HCT116 (cell line): Measurements from ENCODE around the gene PRKD3. TPM values are rescaled to one million over a fixed set of nuclear protein-coding genes. Genes with fewer than 3 reads are reported as not detected.

Experiments used
- ATAC-seq: fragments of 200-7000 bp; cut with Tn5 transposase; 2 replicates; pipeline ENCODE4 v1.9.1; 2020; ENCODE audit warnings: mild to moderate bottlenecking, moderate library complexity
- BruUV-seq: library from RNA; stranded (reverse); fragments of 400-500 nt; replicated peaks from 2 replicates; lab custom pipeline; 2021; lab: Mats Ljungman, UMichigan
- CTCF ChIA-PET: fragments of 300-600 bp; sonication (Branson Sonifier 250); formaldehyde crosslinking; loops from one replicate; lab custom pipeline; 2021; ENCODE audit warnings: antibody characterized with exemption; lab: Charles Lee
- POLR2A ChIA-PET: fragments of 300-600, 350-600 bp; sonication (Branson Sonifier 250); formaldehyde crosslinking; loops from one replicate; lab custom pipeline; 2021; ENCODE audit warnings: antibody characterized with exemption; lab: Charles Lee
- RAD21 ChIA-PET, 2 experiments: fragments of 300-600 bp; sonication (Branson Sonifier 250); formaldehyde crosslinking; loops; one replicate each; lab custom pipeline; 2023; ENCODE audit warnings: low total read pairs in 2 of 2; ENCODE audit not compliant: uncharacterized antibody in 2 of 2, unreplicated experiment in 2 of 2, low non-redundant PET in 1 of 2; lab: Charles Lee
- DNase-seq: peaks from one replicate; pipeline ENCODE4 v3.0.0-alpha.2; 2010; ENCODE audit warnings: low read depth, low spot score
- H2AFZ ChIP-seq: fragments of 200-600 bp; shearing (Covaris generic), sonication (generic); 2 replicates; pipeline ENCODE4 v1.6.1; 2017; ENCODE audit warnings: low read depth, mixed run types, mixed read lengths, antibody characterized with exemption, low read length; ENCODE audit not compliant: poor library complexity, severe bottlenecking
- H3K27ac ChIP-seq: 2 replicates; pipeline ENCODE4 v1.5.1; 2012; ENCODE audit warnings: low read depth, low read length
- H3K27me3 ChIP-seq: fragments of 200-600 bp; sonication (generic); 2 replicates; pipeline ENCODE4 v1.6.1; 2016; ENCODE audit warnings: mixed run types, low read length, mixed read lengths; ENCODE audit not compliant: insufficient read depth
- H3K36me3 ChIP-seq, 2 experiments: fragments of 200-500 bp in 1 of 2; fragments of 200-600 bp in 1 of 2; sonication (Bioruptor generic) in 1 of 2; sonication (generic) in 1 of 2; 2 replicates each; pipeline versions ENCODE4 v1.5.1 to v1.6.1; 2014 to 2016; ENCODE audit warnings: low read length in 2 of 2, inconsistent platforms in 1 of 2, mixed read lengths in 1 of 2, mixed run types in 1 of 2; ENCODE audit not compliant: insufficient read depth in 2 of 2, control insufficient read depth in 1 of 2
- H3K4me1 ChIP-seq, 2 experiments: fragments of 200-600 bp in 1 of 2; sonication (generic) in 1 of 2; 2 replicates each; pipeline versions ENCODE4 v1.5.1 to v1.6.1; 2012 to 2017; ENCODE audit warnings: low read length in 2 of 2, inconsistent platforms in 1 of 2, mild to moderate bottlenecking in 1 of 2, mixed read lengths in 1 of 2, mixed run types in 1 of 2, moderate library complexity in 1 of 2; ENCODE audit not compliant: insufficient read depth in 2 of 2, control insufficient read depth in 1 of 2
- H3K4me2 ChIP-seq: fragments of 200-600 bp; sonication (generic); 2 replicates; pipeline ENCODE4 v1.6.1; 2017; ENCODE audit warnings: mixed run types, low read length, mixed read lengths
- H3K4me3 ChIP-seq, 2 experiments: fragments of 200-600 bp in 1 of 2; sonication (generic) in 1 of 2; replicated peaks in 1 of 2; 2 replicates each; pipeline ENCODE4 v1.5.1; 2011 to 2016; ENCODE audit warnings: low read length in 2 of 2, control low read depth in 1 of 2, low read depth in 1 of 2, mild to moderate bottlenecking in 1 of 2, mixed read lengths in 1 of 2, mixed run types in 1 of 2
- H3K79me2 ChIP-seq: fragments of 200-600 bp; sonication (generic); 2 replicates; pipeline ENCODE4 v1.6.1; 2017; ENCODE audit warnings: mild to moderate bottlenecking, mixed run types, low read length, moderate library complexity, mixed read lengths; ENCODE audit not compliant: insufficient read depth
- H3K9ac ChIP-seq: fragments of 200-600 bp; sonication (generic); 2 replicates; pipeline ENCODE4 v1.6.1; 2016; ENCODE audit warnings: low read length, mixed read lengths
- H3K9me2 ChIP-seq: fragments of 200-600 bp; sonication (generic), shearing (Covaris generic); 2 replicates; pipeline ENCODE4 v1.6.1; 2017; ENCODE audit warnings: mixed run types, mild to moderate bottlenecking, moderate library complexity; ENCODE audit not compliant: insufficient read depth
- H3K9me3 ChIP-seq, 2 experiments: fragments of 200-500 bp in 1 of 2; fragments of 200-600 bp in 1 of 2; sonication (Bioruptor generic) in 1 of 2; sonication (generic) in 1 of 2; 2 replicates each; pipeline ENCODE4 v1.6.1; 2014 to 2017; ENCODE audit warnings: low read length in 2 of 2, mixed read lengths in 2 of 2, inconsistent platforms in 1 of 2, low read depth in 1 of 2, mild to moderate bottlenecking in 1 of 2, mixed run types in 1 of 2, moderate library complexity in 1 of 2; ENCODE audit not compliant: control insufficient read depth in 1 of 2, insufficient read depth in 1 of 2
- H4K20me1 ChIP-seq: fragments of 200-600 bp; sonication (generic), shearing (Covaris generic); 2 replicates; pipeline ENCODE4 v1.6.1; 2017; ENCODE audit warnings: mixed run types, mild to moderate bottlenecking, moderate library complexity; ENCODE audit not compliant: insufficient read depth
- ELF1 ChIP-seq: IDR thresholded peaks from 2 replicates; pipeline ENCODE4 v1.6.1; 2012; ENCODE audit warnings: low read depth, borderline replicate concordance
- MAX ChIP-seq: IDR thresholded peaks from 2 replicates; pipeline ENCODE4 v1.6.1; 2012
- POLR2A ChIP-seq: IDR thresholded peaks from 2 replicates; pipeline ENCODE4 v1.7.0; 2011; ENCODE audit warnings: borderline replicate concordance; ENCODE audit not compliant: insufficient read depth, insufficient read length; ENCODE audit errors: extremely low read depth
- SIN3A ChIP-seq: IDR thresholded peaks from 2 replicates; pipeline ENCODE4 v1.6.1; 2012; ENCODE audit warnings: low read depth
- SP1 ChIP-seq: IDR thresholded peaks from 2 replicates; pipeline ENCODE4 v1.6.1; 2012; ENCODE audit warnings: low read depth
- YY1 ChIP-seq: IDR thresholded peaks from 2 replicates; pipeline ENCODE4 v1.6.1; 2011; ENCODE audit warnings: low read length, low read depth, moderate library complexity, mild to moderate bottlenecking; ENCODE audit not compliant: insufficient replicate concordance; ENCODE audit errors: extremely low read depth
- intact Hi-C: fragments of 100-400 bp; cut with micrococcal nuclease; formaldehyde crosslinking; loops from 2 replicates; pipeline ENCODE4 v1.10.0; 2022
- total RNA-seq: library from RNA; stranded (reverse); gene quantifications from one replicate; pipeline ENCODE4 v1.2.1, GENCODE V29; 2021; ENCODE audit not compliant: unreplicated experiment
- TF ChIP-seq, protein P1 (sequence below), 3 experiments: fragments of 200-600 bp in 1 of 3; sonication (generic) in 1 of 3; IDR thresholded peaks in 2 of 3; conservative IDR thresholded peaks in 1 of 3; 2 replicates each; pipeline ENCODE4 v1.5.1; 2012 to 2017; ENCODE audit warnings: low read depth in 2 of 3, low read length in 2 of 3, antibody characterized with exemption in 1 of 3, borderline replicate concordance in 1 of 3, control low read depth in 1 of 3, mild to moderate bottlenecking in 1 of 3, mixed read lengths in 1 of 3, mixed run types in 1 of 3, moderate library complexity in 1 of 3; ENCODE audit not compliant: insufficient read depth in 1 of 3

PRKD3 gene
- total RNA-seq, 1 experiment from 2014 or later: 13.9 TPM

GRCh38 chr2:37340637-37341036 is 16.0 kb upstream of the PRKD3 start:
- Histone ChIP-seq H3K9me3 (no peaks in the 10 kb centered on the region), H3K27me3 (no peaks in the 10 kb centered on the region), H3K36me3 (no peaks in the 10 kb centered on the region), H3K4me3 (no peak overlapping the region), H2AFZ (no peak overlapping the region), H3K9me2 (no peaks in the 10 kb centered on the region), H3K79me2 (no peaks in the 10 kb centered on the region), H3K9ac (no peak overlapping the region), H4K20me1 (no peaks in the 10 kb centered on the region), H3K4me2 (no peak overlapping the region), H3K27ac (no peak overlapping the region), H3K4me1 (no peaks in the 10 kb centered on the region)
- RAD21 ChIA-PET: no interaction called here
- TF ChIP-seq SIN3A (no peak), SP1 (no peak), POLR2A (no peak)
- intact Hi-C loops: no loop called here
- no peak for ATAC-seq
- POLR2A ChIA-PET: interaction anchor here (0.6 kb wide), 1 partner anchor 9 kb away, joined by 3 read pairs; no protein-coding TSS in a partner anchor
- no peak for DNase-seq
- no TSS peak for BruUV-seq
- CTCF ChIA-PET: interaction anchor here (1.2 kb wide), 1 partner anchor 55 kb away, joined by 3 read pairs; no protein-coding TSS in a partner anchor

GRCh38 chr2:37338933-37339332 is 14.3 kb upstream of the PRKD3 start:
- ChIA-PET RAD21 (no interaction called here), CTCF (no interaction called here), POLR2A (no interaction called here)
- H3K9ac ChIP-seq: no peak overlapping the region
- no peaks in the 10 kb centered on the region for H3K79me2 ChIP-seq
- no peak for DNase-seq
- H3K4me3 ChIP-seq: no peak overlapping the region
- intact Hi-C loops: no loop called here
- no peak overlapping the region for H3K27ac ChIP-seq
- no peak overlapping the region for H3K4me2 ChIP-seq
- BruUV-seq: no TSS peak
- no peak overlapping the region for H2AFZ ChIP-seq
- H3K9me3 ChIP-seq: no peaks in the 10 kb centered on the region
- no peaks in the 10 kb centered on the region for H3K4me1 ChIP-seq
- no peaks in the 10 kb centered on the region for H3K36me3 ChIP-seq
- H3K9me2 ChIP-seq: no peaks in the 10 kb centered on the region
- no peak for ATAC-seq
- no peaks in the 10 kb centered on the region for H4K20me1 ChIP-seq
- TF ChIP-seq YY1 (no peak), ELF1 (no peak), MAX (no peak)
- TF ChIP-seq, protein P1, sequence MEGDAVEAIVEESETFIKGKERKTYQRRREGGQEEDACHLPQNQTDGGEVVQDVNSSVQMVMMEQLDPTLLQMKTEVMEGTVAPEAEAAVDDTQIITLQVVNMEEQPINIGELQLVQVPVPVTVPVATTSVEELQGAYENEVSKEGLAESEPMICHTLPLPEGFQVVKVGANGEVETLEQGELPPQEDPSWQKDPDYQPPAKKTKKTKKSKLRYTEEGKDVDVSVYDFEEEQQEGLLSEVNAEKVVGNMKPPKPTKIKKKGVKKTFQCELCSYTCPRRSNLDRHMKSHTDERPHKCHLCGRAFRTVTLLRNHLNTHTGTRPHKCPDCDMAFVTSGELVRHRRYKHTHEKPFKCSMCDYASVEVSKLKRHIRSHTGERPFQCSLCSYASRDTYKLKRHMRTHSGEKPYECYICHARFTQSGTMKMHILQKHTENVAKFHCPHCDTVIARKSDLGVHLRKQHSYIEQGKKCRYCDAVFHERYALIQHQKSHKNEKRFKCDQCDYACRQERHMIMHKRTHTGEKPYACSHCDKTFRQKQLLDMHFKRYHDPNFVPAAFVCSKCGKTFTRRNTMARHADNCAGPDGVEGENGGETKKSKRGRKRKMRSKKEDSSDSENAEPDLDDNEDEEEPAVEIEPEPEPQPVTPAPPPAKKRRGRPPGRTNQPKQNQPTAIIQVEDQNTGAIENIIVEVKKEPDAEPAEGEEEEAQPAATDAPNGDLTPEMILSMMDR (IDR thresholded peaks at IDR 0.05 in 2 of 3, conservative IDR thresholded peaks at IDR 0.05 in 1 of 3; ENCODE audit: borderline replicate concordance in 1 of 3, insufficient read depth in 1 of 3, low read depth in 2 of 3, low read length in 2 of 3): no peak
- TF ChIP-seq, all 23 proteins: peak for 0
- H3K27me3 ChIP-seq: no peaks in the 10 kb centered on the region
